ENCODE data around the gene S100A2. TPM values are rescaled to one million over a fixed set of nuclear protein-coding genes. Genes with fewer than 3 reads are reported as not detected.

The S100A2 gene
- polyA plus RNA-seq, 2 of the 4 experiments (the other 2 are of a cell fraction) = 5.1 to 15.9 TPM

DNA sequence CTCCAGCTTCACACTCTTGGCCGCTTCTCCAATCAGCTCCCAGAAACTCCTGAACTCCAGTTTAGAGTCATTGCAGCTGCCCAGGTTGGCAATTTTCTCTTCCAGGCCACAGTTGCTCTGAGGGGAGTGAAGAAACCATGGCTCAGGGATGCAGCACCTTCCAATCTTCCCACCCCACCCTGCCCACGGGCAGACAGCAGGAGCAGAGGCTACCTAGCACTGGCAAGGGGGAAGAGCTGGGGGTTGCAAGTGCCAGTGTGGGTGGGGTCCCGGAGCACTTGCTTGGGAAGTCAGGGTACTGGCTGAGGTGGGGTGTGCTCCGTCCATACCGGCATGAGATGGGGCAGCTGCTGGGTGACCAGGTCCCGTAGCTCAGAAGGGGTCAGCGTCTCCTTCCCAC lies 49.3 kb upstream of the S100A2 start:
- no peak for TF ChIP-seq NPAS2 (CRISPR knock-in tag; IDR thresholded peaks at IDR 0.05; ENCODE audit: borderline replicate concordance)
- TF ChIP-seq CHD2 (IDR thresholded peaks at IDR 0.05; ENCODE audit: low read length, partially characterized antibody) = no peak
- TF ChIP-seq HOXA7 (CRISPR knock-in tag; IDR thresholded peaks at IDR 0.05) = no peak
- ChIA-PET CTCF (interaction anchor here (0.8 to 18.3 kb wide), 12 partner anchors 9 to 332 kb away, joined by 3 to 253 read pairs (median 8); partner anchors contain the start of genes CHTOP, DENND4B, S100A1 and S100A13), POLR2A (interaction anchor here (1.7 to 4.7 kb wide), 2 partner anchors 12 to 20 kb away, joined by 11 to 49 read pairs; partner anchors contain the start of genes CHTOP and S100A13)
- 100% methylated on average over 5 of the region's 7 CpGs for WGBS (ENCODE audit: missing lambda C conversion rate)
- no peak for ATAC-seq
- Histone ChIP-seq H3K4me3 (no peak overlapping the region), H3K9me3 (no peaks in the 10 kb centered on the region), H3K27ac (peak overlapping the region in 1 of 2 experiments; percentile 91; a peak in 2 of 6 replicates), H3K4me1 (peaks cover 43% of the 10 kb centered on the region), H3K4me2 (no peak overlapping the region)
- DNase-seq (ENCODE audit: low read depth in 1 of 2, low spot score in 1 of 2) = no peak
- FAIRE-seq = no peak

GRCh38 chr1:153614189-153614900 lies 48.7 kb upstream of the S100A2 start:
- Histone ChIP-seq H3K27ac (peak overlapping the region; percentile 91 to 96; a peak in 4 of 6 replicates), H3K4me1 (peaks cover 49% of the 10 kb centered on the region), H3K4me3 (no peak overlapping the region), H3K9me3 (no peaks in the 10 kb centered on the region), H3K4me2 (peak overlapping the region; percentile 96; the same call in 1 of the 3 replicates)
- ChIA-PET POLR2A (interaction anchor here (1.7 to 4.7 kb wide), 2 partner anchors 13 to 20 kb away, joined by 11 to 49 read pairs; partner anchors contain the start of genes CHTOP and S100A13), CTCF (interaction anchor here (0.6 to 18.3 kb wide), 13 partner anchors 10 to 333 kb away, joined by 3 to 253 read pairs (median 7); partner anchors contain the start of genes CHTOP, DENND4B, S100A1 and S100A13)
- ATAC-seq (no peak), DNase-seq (ENCODE audit: low read depth in 1 of 2, low spot score in 1 of 2) (no peak), FAIRE-seq (no peak)
- TF ChIP-seq ZC3H11A (IDR thresholded peaks at IDR 0.05) (no peak), SMC3 (IDR thresholded peaks at IDR 0.05) (no peak), RAD21 (conservative IDR thresholded peaks at IDR 0.05 in 1 of 2, IDR thresholded peaks at IDR 0.05 in 1 of 2) (no peak), JUNB (IDR thresholded peaks at IDR 0.05) (no peak), HOXB13 (CRISPR knock-in tag; IDR thresholded peaks at IDR 0.05; ENCODE audit: low read depth) (no peak)
- TF ChIP-seq, protein P1, sequence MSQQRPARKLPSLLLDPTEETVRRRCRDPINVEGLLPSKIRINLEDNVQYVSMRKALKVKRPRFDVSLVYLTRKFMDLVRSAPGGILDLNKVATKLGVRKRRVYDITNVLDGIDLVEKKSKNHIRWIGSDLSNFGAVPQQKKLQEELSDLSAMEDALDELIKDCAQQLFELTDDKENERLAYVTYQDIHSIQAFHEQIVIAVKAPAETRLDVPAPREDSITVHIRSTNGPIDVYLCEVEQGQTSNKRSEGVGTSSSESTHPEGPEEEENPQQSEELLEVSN (IDR thresholded peaks at IDR 0.05; ENCODE audit: borderline replicate concordance, low read depth) = no peak
- 92% methylated on average over 2 of the region's 2 CpGs for WGBS (ENCODE audit: missing lambda C conversion rate)

GRCh38 chr1:153613406-153613805 lies 47.8 kb upstream of the S100A2 start:
- ChIA-PET POLR2A (interaction anchor here (0.7 to 4.7 kb wide), 6 partner anchors 11 to 77 kb away, joined by 3 to 49 read pairs (median 4); partner anchors contain the start of genes CHTOP, S100A13 and S100A6), CTCF (interaction anchor here (0.8 to 18.3 kb wide), 9 partner anchors 10 to 109 kb away, joined by 3 to 253 read pairs (median 9); partner anchors contain the start of genes CHTOP, S100A1 and S100A13)
- peak overlapping the region; percentile 68 for H3K4me3 ChIP-seq
- no peak for ATAC-seq
- peak overlapping the region; percentile 91 to 96 for H3K27ac ChIP-seq
- FAIRE-seq = no peak
- H3K4me1 ChIP-seq = peaks cover 54% of the 10 kb centered on the region
- DNase-seq (ENCODE audit: low read depth in 1 of 2, low spot score in 1 of 2) = no peak
- no peaks in the 10 kb centered on the region for H3K9me3 ChIP-seq
- 44% methylated on average over 5 of the region's 5 CpGs for WGBS (ENCODE audit: missing lambda C conversion rate)
- H3K4me2 ChIP-seq = peak overlapping the region; percentile 96
- TF ChIP-seq, protein P2, sequence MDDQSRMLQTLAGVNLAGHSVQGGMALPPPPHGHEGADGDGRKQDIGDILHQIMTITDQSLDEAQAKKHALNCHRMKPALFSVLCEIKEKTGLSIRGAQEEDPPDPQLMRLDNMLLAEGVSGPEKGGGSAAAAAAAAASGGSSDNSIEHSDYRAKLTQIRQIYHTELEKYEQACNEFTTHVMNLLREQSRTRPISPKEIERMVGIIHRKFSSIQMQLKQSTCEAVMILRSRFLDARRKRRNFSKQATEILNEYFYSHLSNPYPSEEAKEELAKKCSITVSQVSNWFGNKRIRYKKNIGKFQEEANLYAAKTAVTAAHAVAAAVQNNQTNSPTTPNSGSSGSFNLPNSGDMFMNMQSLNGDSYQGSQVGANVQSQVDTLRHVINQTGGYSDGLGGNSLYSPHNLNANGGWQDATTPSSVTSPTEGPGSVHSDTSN (IDR thresholded peaks at IDR 0.05) = no peak
- TF ChIP-seq, protein P3, sequence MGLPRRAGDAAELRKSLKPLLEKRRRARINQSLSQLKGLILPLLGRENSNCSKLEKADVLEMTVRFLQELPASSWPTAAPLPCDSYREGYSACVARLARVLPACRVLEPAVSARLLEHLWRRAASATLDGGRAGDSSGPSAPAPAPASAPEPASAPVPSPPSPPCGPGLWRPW (IDR thresholded peaks at IDR 0.05) = no peak
- no peak for TF ChIP-seq CBX2 (IDR thresholded peaks at IDR 0.05; ENCODE audit: borderline replicate concordance, low read depth)
- no peak for TF ChIP-seq RFX5 (IDR thresholded peaks at IDR 0.05)
- no peak for TF ChIP-seq POLR2AphosphoS2 (conservative IDR thresholded peaks at IDR 0.05; ENCODE audit: low read length)
- no peak for TF ChIP-seq MAFK (IDR thresholded peaks at IDR 0.05; ENCODE audit: partially characterized antibody)
- TF ChIP-seq, protein P4, sequence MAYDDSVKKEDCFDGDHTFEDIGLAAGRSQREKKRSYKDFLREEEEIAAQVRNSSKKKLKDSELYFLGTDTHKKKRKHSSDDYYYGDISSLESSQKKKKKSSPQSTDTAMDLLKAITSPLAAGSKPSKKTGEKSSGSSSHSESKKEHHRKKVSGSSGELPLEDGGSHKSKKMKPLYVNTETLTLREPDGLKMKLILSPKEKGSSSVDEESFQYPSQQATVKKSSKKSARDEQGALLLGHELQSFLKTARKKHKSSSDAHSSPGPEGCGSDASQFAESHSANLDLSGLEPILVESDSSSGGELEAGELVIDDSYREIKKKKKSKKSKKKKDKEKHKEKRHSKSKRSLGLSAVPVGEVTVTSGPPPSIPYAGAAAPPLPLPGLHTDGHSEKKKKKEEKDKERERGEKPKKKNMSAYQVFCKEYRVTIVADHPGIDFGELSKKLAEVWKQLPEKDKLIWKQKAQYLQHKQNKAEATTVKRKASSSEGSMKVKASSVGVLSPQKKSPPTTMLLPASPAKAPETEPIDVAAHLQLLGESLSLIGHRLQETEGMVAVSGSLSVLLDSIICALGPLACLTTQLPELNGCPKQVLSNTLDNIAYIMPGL (CRISPR knock-in tag; IDR thresholded peaks at IDR 0.05; ENCODE audit: borderline replicate concordance) = no peak
- no peak for TF ChIP-seq CBX8 (IDR thresholded peaks at IDR 0.05)
- no peak for TF ChIP-seq EHMT2 (IDR thresholded peaks at IDR 0.05; ENCODE audit: low read depth)
- no peak for TF ChIP-seq CHD4 (IDR thresholded peaks at IDR 0.05; ENCODE audit: borderline replicate concordance)
- TF ChIP-seq, protein P5, sequence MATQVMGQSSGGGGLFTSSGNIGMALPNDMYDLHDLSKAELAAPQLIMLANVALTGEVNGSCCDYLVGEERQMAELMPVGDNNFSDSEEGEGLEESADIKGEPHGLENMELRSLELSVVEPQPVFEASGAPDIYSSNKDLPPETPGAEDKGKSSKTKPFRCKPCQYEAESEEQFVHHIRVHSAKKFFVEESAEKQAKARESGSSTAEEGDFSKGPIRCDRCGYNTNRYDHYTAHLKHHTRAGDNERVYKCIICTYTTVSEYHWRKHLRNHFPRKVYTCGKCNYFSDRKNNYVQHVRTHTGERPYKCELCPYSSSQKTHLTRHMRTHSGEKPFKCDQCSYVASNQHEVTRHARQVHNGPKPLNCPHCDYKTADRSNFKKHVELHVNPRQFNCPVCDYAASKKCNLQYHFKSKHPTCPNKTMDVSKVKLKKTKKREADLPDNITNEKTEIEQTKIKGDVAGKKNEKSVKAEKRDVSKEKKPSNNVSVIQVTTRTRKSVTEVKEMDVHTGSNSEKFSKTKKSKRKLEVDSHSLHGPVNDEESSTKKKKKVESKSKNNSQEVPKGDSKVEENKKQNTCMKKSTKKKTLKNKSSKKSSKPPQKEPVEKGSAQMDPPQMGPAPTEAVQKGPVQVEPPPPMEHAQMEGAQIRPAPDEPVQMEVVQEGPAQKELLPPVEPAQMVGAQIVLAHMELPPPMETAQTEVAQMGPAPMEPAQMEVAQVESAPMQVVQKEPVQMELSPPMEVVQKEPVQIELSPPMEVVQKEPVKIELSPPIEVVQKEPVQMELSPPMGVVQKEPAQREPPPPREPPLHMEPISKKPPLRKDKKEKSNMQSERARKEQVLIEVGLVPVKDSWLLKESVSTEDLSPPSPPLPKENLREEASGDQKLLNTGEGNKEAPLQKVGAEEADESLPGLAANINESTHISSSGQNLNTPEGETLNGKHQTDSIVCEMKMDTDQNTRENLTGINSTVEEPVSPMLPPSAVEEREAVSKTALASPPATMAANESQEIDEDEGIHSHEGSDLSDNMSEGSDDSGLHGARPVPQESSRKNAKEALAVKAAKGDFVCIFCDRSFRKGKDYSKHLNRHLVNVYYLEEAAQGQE (IDR thresholded peaks at IDR 0.05) = no peak
- TF ChIP-seq, protein P6, sequence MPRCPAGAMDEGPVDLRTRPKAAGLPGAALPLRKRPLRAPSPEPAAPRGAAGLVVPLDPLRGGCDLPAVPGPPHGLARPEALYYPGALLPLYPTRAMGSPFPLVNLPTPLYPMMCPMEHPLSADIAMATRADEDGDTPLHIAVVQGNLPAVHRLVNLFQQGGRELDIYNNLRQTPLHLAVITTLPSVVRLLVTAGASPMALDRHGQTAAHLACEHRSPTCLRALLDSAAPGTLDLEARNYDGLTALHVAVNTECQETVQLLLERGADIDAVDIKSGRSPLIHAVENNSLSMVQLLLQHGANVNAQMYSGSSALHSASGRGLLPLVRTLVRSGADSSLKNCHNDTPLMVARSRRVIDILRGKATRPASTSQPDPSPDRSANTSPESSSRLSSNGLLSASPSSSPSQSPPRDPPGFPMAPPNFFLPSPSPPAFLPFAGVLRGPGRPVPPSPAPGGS (IDR thresholded peaks at IDR 0.05) = no peak
- no peak for TF ChIP-seq SREBF2 (IDR thresholded peaks at IDR 0.05)
- TF ChIP-seq RARB (CRISPR knock-in tag; IDR thresholded peaks at IDR 0.05) = no peak

All from A549 (cell line).